HG03060 (cell line): ENCODE measurements around the gene ADAT1.
"Not testable (repeated sequence)": the region's sequence is repeated elsewhere in the genome, so short reads cannot be mapped to it uniquely, and the experiment has no call there.

Source experiments
- ATAC-seq: cut with Tn5 transposase; IDR thresholded peaks from one replicate; pipeline ENCODE4 v1.9.1; 2021; ENCODE audit warnings: low read depth, moderate number of reproducible peaks; ENCODE audit not compliant: unreplicated experiment

Gene ADAT1

GRCh38 chr16:75620326-75621169, 2.5 kb downstream of the ADAT1 start:
- ATAC-seq, result no peak

GRCh38 chr16:75618780-75619179, 4.3 kb downstream of the ADAT1 start:
- no peak for ATAC-seq

- no peak for ATAC-seq
Observed at GRCh38 chr16:75617121-75617520, 6.0 kb downstream of the ADAT1 start.

DNA sequence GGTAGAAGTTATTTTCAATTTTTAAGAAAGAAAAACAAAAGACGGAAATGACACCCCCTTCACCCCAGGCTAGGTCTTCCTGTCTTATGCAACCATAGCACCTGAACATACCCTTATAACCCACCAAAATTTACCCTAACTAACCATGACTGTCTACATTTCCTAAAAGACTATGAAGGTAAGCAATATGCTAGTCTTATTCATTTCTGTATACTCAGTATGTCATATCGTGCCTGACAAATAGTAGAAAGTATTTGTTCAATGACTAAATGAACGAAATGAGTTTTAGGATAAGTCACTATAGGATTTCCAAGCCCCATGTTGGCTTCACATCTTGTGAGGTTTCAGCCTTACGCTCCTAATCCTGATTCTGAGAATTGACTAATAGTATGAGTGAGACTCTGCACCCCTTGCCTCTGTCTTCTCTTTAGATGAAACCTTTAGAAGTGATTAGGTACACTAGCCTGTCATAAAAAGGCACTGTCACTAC, 6.5 kb downstream of the ADAT1 start:
- ATAC-seq, result no peak

- ATAC-seq, result no peak
Observed at GRCh38 chr16:75615619-75616018, 7.5 kb downstream of the ADAT1 start.

GRCh38 chr16:75614066-75614897, 8.8 kb downstream of the ADAT1 start:
- no peak for ATAC-seq

GRCh38 chr16:75606507-75606906, 16.6 kb downstream of the ADAT1 start:
- no peak for ATAC-seq

DNA sequence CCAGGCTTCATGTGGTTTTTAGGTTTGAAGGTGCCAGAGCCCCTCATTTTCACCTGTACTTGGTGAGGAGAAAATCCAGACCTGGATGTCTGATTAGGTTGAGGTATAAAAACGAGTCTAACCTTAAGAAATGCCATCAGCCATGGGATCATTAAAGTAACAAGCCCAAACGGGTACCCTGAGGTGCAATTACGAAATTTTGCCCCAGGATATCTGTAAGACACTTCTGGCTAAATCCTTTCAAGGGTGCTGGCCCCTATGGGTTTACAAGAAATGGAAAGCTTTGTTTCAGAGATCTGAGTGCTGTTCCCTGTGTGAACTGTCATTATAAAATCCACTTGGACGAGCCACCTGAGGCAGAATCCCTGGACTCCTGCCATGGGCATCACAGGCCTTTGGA, 19.8 kb downstream of the ADAT1 start:
- no peak for ATAC-seq

GRCh38 chr16:75599452-75600277, 23.4 kb downstream of the ADAT1 start:
- ATAC-seq, result no peak

DNA sequence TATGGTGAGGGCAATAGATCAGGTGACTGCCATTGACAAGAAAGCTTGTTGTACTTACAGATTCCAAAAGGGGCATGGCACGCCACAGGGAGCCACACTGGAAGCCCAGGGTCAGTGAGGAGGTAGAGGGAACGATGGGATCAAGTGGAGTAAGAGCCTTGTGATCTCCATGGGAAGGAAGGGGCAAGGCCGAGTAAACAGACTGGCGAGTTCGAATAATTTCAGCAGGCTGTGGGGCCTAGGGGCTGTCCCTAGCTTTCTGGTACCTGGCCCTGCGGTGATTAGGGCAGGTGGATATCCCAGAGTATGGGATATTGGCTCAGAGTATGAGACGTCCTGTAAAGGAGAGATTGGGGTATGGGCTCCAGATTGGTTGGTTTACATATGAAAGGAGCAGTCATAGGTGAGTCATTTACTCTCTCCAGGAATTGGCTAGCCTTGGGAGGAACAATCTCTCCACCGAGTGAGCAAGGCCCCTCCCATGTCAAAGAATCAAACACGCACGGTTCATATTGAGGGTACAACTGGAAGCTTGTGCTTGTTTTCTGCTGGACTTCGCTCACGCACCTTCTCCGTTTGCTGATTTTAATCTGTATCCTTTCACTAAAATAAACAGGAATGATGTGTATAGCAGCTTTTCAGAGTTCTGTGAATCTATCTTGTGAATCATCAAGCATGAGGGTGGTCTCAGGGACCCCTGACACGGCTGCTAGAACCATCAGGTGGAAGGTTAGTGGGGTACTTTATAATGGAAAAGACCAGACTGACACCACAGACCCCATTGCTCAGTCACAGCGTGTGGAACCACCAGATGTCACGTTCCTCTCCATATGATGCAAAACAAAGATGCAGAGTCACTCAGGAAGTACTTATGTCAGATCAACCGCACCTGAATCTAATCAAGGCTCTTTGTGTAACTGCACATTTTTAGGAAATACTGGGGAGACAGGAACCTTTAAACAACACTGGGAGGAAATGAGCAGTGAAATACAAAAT, 29.0 kb downstream of the ADAT1 start:
- no peak for ATAC-seq

- ATAC-seq, result no peak
Observed at GRCh38 chr16:75593308-75593707, 29.8 kb downstream of the ADAT1 start.

DNA sequence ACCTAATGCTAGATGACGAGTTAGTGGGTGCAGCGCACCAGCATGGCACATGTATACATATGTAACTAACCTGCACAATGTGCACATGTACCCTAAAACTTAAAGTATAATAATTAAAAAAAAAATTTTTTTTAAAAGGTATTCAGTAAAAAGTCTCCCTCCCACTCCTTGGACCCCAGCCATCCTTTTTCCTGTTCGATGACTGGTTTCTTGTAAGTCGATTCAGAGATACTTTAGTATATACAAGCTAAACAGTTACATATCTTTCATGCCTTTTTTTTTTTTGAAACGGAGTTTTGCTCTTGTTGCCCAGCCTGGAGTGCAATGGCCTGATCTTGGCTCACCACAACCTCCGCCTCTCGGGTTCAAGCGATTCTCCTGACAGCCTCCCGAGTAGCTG, 31.2 kb downstream of the ADAT1 start:
- ATAC-seq, result not testable (repeated sequence)

GRCh38 chr16:75590920-75591843, 31.9 kb downstream of the ADAT1 start:
- ATAC-seq, result no peak

GRCh38 chr16:75589306-75589705, 33.8 kb downstream of the ADAT1 start:
- no peak for ATAC-seq

- no peak for ATAC-seq
Observed at GRCh38 chr16:75588716-75589115, 34.4 kb downstream of the ADAT1 start.

GRCh38 chr16:75584108-75584507, 39.0 kb downstream of the ADAT1 start:
- no peak for ATAC-seq

DNA sequence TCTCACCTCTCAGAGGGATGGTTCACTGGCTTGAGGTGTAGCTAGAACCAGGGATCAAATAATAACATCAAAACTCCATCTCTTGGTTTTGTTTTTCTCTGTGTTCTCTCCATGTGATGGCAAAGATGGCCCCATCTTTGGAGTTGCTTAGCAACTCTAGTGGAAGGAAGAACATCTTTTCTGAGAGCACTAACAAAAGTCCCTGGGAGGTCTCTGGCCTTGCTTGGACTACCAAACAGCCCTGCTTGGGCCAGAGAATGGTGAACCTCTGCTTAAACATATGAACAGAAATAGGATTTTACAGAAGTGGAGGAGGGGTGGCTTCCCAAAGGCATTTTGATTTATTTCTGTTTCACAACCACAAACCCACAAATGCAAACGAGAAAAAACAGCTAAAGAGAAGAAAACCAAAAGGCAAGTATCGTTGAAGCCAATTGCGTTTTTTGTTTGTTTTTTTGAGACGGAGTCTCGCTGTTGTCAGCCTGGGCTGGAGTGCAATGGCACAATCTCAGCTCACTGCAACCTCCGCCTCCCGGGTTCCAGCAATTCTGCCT, 43.7 kb downstream of the ADAT1 start:
- ATAC-seq, result no peak

DNA sequence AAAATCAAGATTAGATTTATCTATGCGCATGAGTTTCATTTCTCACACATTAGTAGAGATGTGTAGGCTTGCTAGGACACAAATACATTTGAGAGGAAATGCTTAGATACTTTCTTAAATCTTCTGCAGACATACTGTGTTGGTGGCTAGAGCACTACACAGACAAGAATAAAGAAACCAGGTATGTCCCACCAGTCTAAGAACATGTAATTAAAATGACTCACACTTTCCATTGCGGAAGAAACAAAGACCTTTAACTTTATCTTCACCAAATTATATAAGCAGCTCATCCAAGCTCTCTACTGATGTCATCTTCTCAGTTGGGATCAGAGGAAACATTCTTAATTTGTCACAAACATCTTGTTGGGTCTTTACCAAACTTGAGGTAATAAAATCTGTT, 44.4 kb downstream of the ADAT1 start:
- no peak for ATAC-seq
